Measurements from ENCODE around the gene PPP2R2C. TPM values are rescaled to one million over a fixed set of nuclear protein-coding genes. Genes with fewer than 3 reads are reported as not detected.

PPP2R2C gene
- total and polyA plus RNA-seq, 11 donors, result 0.22 to 20.0 (median 6.8) TPM

DNA sequence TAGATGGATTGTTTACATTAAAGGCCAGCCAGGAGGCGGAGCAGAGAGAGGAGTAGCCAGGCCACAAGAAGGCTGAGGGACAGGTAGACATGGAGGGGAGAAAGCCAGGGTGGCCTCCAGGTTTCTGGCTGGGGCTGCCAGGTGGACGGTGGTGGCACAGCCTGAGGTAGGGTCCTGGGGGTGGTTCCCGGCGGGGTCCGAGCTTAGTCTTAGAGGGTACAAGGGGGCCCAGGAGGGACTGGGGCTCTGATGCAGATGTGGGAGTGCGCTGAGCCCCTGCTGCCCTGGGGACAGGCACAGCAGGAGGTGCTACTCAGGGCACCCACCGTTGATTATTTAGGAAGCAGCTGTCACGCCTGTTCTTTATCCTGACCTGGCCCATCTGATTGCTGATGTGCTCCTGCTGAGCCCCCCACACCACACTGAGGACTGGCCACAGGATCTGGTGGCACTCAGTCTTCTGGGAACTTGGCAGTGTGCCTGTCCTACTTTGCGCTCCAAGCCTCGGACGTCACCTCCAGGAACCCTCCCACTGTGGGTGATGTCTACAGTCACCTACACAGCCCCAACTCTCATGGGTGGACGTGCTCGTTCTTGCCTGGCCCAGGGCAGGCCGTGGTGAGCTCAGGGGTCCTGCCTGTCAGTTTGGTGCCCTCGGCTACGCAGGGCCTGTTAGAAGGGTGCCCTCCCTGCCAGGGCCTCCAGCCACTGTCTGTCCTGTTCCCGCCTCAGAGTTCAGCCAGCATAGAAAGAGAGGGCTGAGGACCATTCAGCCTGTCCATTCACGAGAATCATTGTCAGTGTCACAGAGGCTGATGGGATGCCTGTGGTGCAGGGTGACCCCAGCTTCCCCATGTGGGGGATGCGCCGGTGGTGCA is 190.7 kb downstream of the PPP2R2C start:
- peak; percentile 52 to 77 (median 65) for ATAC-seq
- intact Hi-C loops (cut with DNase I), result no loop called here
- no peak for TF ChIP-seq POLR2A (IDR thresholded peaks at IDR 0.05)
- TF ChIP-seq, protein P1, sequence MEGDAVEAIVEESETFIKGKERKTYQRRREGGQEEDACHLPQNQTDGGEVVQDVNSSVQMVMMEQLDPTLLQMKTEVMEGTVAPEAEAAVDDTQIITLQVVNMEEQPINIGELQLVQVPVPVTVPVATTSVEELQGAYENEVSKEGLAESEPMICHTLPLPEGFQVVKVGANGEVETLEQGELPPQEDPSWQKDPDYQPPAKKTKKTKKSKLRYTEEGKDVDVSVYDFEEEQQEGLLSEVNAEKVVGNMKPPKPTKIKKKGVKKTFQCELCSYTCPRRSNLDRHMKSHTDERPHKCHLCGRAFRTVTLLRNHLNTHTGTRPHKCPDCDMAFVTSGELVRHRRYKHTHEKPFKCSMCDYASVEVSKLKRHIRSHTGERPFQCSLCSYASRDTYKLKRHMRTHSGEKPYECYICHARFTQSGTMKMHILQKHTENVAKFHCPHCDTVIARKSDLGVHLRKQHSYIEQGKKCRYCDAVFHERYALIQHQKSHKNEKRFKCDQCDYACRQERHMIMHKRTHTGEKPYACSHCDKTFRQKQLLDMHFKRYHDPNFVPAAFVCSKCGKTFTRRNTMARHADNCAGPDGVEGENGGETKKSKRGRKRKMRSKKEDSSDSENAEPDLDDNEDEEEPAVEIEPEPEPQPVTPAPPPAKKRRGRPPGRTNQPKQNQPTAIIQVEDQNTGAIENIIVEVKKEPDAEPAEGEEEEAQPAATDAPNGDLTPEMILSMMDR (IDR thresholded peaks at IDR 0.05), result no peak
- Histone ChIP-seq H3K36me3 (peaks cover 0 to 36% (median 11%) of the 10 kb centered on the region in 9 donors), H3K9me3 (no peaks in the 10 kb centered on the region), H3K4me3 (no peak overlapping the region), H3K4me1 (peaks cover 12 to 69% (median 53%) of the 10 kb centered on the region in 12 donors), H3K27ac (peak overlapping the region in 10 of 12 donors; percentile 42 to 88 (median 57)), H3K27me3 (no peaks in the 10 kb centered on the region)
- WGBS, 4 donors, result 49 to 68% (median 62%) methylated on average over 12 to 20 of the region's 20 CpGs
- peak; percentile 60 to 85 (median 71) for DNase-seq

DNA sequence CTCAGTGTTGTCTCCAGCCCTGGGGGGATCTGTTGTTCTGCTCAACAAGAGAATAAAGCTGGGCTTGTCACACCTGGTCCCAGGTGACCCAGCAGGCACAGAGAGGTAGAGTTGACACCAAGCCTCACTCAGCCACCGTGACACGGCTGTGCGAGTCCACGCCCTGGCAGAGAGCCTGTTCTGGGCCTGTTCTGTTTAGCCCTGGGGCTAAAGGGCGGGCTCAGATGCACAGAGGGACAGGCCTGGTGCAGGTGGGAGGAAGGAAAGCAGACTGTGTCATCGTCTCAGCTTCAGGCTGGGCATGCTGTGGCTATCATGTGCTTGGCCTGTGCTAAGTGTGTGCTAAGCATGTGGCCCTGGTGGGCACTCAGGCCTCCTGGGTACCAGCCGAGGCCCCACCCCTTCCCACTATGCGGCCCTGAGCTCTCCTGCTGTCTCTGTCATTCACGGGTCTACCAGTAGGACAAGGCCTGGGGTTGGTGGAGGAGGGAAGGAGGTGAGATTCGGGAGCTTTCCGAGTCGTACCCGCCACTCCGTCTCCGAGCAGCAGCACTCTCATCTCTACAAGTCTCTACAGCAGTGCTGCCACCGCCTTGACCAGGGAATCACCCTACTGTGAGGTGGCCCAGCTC is 191.9 kb downstream of the PPP2R2C start:
- H3K9me3 ChIP-seq, result no peaks in the 10 kb centered on the region
- DNase-seq, result peak in 2 of 5 donors; percentile 27 to 47
- no peaks in the 10 kb centered on the region for H3K27me3 ChIP-seq
- intact Hi-C loops (cut with DNase I), result no loop called here
- ATAC-seq, result no peak
- no peak overlapping the region for H3K4me3 ChIP-seq
- TF ChIP-seq, protein P1 (IDR thresholded peaks at IDR 0.05), result no peak
- TF ChIP-seq POLR2A (IDR thresholded peaks at IDR 0.05), result no peak
- peaks cover 0 to 30% (median 6%) of the 10 kb centered on the region in 9 donors for H3K36me3 ChIP-seq
- H3K4me1 ChIP-seq, result peaks cover 12 to 81% (median 64%) of the 10 kb centered on the region in 12 donors
- 84 to 91% (median 88%) methylated on average over 12 to 16 of the region's 16 CpGs for WGBS, 4 donors
- peak overlapping the region in 4 of 12 donors; percentile 9 to 88 (median 76) for H3K27ac ChIP-seq

DNA sequence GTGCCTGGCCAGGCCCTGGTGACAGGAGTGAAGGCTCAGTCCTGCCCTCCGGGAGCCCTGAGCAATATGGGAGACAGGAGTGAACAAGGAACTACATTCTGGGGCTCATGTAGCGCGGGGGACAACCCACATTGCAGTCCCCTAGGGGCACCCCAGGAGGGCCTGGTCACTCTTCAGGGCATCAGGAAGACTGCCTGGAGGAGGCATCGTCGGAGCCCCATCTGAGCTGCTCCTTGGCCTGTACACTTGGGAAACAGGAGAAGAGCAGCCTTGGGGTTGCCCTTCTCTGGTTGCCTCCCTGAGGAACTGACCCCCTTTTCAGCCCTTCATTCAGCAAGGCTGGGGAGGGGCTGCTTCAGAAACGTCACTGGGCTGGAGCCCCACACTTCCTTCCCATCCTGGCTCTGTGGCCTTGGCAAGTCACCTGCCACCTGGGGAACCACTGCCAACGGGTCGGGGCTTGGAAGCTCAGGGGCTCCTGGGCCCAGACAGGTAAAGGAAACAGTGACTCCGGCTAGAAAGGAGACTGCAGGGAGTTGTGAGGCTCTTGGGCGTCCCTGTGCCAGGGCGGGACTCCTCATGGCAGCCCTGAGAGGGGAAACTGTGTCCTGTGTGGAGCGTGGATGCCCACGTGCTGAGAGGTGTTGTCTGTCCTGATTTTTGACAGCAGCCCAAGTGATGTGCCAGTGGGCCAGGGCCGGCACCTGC is 192.7 kb downstream of the PPP2R2C start:
- ATAC-seq, result no peak
- WGBS, 4 donors, result 79 to 93% (median 90%) methylated on average over 11 to 14 of the region's 14 CpGs
- TF ChIP-seq, protein P1 (IDR thresholded peaks at IDR 0.05), result no peak
- TF ChIP-seq POLR2A (IDR thresholded peaks at IDR 0.05), result no peak
- no peak overlapping the region for H3K4me3 ChIP-seq
- H3K9me3 ChIP-seq, result no peaks in the 10 kb centered on the region
- peak in 1 of 5 donors; percentile 25 for DNase-seq
- H3K27ac ChIP-seq, result peak overlapping the region in 11 of 12 donors; percentile 73 to 90 (median 83)
- intact Hi-C loops (cut with DNase I), result no loop called here
- no peaks in the 10 kb centered on the region for H3K27me3 ChIP-seq
- H3K4me1 ChIP-seq, result peaks cover 12 to 88% (median 67%) of the 10 kb centered on the region in 12 donors
- peaks cover 0 to 27% (median 6%) of the 10 kb centered on the region in 9 donors for H3K36me3 ChIP-seq

Measured in heart left ventricle (tissue), 16 donors.